HCEC 1CT (cell line): ENCODE results near the gene CA6.
A peak's percentile ranks its signal among the peaks of the same experiment; 100 is the strongest.
"Not testable (repeated sequence)": the region's sequence is repeated elsewhere in the genome, so short reads cannot be mapped to it uniquely, and the experiment has no call there.

Experiments
- DNase-seq: peaks from one replicate; pipeline ENCODE4 v3.0.0-alpha.2; 2017

The CA6 gene

DNA sequence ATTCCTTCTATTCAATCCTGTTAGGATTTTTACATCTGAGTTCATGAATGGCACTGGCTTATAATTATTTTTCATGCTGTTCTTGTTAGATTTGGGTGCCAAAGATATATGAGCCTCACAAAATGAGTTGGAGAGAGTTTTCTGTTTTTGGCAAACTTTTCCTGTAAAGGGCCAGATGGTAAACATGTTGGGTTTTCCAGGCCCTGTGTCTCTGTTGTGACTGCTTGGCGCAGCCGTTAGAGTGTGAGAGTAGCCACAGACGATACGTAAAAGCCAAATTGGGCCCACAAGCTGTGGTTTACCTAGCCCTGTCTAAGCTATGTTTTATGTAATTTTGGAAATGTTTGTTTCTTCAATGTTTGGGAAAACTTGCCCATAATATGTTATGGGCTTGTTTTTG, 15.6 kb upstream of the CA6 start:
- no peak for DNase-seq

DNA sequence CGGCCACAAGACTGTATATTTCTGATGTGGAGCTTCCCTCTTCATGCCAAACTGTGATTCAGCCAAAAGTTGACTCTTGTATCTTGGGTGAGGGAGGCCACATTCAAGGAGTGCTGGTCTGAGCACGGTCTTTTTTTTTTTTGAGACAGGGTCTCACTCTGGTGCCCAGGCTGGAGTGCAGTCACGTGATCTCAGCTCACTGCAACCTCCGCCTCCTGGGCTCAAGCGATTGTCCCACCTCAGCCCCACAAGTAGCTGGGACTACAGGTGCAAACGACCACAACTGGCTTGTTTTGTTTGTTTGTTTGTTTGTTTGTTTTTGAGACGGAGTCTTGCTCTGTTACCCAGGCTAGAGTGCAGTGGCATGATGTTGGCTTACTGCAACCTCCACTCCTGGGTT, 8.6 kb upstream of the CA6 start:
- DNase-seq = not testable (repeated sequence)

DNA sequence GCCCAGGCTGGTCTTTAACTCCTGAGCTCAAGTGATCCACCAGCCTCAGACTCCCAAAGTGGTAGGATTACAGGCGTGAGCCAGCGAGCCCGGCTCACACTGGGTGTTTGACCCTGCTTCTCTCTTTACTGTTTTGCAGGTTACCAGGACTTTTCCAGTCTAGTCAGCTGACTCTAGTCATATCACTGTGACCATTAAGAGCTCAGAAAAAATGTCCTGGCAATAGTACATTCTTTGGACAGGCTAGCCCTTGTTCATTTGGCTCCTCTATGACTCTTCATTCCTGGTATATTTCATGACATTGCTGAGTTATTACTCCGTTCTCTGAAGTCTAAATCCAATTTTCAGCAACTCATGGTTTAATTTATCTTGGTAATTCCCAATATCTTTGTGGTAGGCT, 8.0 kb upstream of the CA6 start:
- DNase-seq = no peak

DNA sequence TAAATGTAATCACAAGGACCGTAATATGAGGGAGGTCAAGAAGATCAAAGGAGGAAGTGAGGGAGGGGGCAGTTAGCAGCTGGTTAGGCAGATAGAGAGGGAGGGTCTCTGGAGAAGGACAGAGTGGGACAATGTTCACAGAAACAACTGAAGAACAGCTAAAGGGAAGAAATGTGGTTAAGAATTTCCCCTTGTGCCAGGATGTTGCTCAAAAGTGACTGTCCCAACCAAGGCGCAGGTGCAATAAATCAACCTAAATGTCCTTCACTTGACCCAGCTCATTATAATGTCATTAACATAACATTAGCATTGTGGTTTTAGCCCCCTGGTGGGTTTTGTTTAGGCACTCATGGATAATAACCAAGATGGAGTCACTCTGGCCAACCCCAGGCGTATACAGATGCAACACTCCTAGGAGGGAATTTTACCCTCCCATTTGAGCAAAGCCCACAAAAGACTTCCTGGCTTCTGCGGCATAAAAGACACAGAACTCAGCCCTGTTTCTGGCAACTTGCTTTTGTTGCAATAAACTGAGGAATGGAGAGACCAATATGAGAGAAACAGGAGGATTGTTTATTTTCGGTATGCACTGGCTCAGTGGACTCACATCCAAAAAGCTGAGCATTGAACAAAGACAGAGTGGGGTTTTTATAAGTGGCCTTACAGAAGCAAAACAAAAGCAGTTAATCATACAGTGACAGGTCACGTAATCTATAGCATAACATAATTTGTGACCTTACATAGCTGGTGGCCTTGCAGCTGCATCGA, 7.3 kb upstream of the CA6 start:
- DNase-seq = no peak

DNA sequence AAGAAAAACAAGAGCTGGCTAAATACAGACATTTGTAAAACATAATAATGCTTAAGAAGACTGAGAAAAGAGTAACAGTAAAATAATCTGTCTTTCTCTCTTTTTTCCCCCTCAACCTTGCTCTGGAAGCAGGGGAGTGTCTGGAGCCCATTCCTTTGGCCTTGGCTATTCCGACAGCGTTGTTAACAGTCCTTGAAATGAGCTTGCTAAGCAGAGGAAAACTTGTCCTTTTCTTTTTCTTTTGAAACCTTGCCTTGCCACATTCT, 6.7 kb upstream of the CA6 start:
- no peak for DNase-seq

DNA sequence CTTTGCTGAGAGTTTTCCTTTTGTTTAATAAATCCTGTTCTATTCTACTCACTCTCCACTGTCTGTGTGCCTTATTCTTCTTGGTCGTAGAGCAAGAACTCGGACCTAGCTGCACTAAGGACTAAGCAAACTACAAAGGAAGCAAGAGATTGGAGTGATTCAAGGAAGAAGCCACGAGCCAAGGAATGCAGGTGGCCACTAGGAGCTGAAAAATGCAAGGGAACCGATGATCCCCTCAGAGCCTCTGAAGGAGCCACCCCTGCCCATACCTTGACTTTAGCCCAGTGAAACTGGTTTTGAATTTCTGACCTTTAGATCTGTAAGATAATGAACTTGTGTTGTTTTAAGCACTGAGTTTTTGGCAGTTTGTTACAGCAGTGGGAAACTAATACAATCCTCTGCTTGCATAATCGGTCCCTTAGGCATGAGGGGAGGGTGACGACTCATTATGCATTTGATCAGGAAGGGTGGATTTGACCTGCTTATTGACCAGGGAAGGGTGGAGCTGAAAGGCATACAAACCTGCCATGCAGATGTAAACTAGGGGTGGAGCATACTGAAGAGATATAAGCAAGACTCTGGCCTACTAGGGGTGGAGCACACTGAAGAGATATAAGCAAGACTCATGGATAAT, 6.2 kb upstream of the CA6 start:
- DNase-seq = no peak

DNA sequence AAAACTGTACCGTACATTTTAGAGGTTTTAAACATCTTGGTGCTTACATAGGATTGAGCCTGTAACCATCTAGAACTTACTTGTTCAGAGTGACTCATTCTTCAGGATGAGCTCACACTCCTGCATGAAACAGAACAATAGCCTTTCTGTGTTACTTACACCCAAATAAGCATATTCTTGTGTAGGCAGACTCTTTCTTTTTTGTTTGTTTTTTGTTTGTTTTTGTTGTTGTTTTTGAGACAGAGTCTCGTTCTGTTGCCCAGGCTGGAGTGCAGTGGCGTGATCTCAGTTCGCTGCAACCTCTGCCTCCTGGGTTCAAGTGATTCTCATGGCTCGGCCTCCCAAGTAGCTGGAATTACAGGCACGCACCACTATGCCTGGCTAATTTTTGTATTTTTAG, 3.8 kb upstream of the CA6 start:
- peak; percentile 55 for DNase-seq

DNA sequence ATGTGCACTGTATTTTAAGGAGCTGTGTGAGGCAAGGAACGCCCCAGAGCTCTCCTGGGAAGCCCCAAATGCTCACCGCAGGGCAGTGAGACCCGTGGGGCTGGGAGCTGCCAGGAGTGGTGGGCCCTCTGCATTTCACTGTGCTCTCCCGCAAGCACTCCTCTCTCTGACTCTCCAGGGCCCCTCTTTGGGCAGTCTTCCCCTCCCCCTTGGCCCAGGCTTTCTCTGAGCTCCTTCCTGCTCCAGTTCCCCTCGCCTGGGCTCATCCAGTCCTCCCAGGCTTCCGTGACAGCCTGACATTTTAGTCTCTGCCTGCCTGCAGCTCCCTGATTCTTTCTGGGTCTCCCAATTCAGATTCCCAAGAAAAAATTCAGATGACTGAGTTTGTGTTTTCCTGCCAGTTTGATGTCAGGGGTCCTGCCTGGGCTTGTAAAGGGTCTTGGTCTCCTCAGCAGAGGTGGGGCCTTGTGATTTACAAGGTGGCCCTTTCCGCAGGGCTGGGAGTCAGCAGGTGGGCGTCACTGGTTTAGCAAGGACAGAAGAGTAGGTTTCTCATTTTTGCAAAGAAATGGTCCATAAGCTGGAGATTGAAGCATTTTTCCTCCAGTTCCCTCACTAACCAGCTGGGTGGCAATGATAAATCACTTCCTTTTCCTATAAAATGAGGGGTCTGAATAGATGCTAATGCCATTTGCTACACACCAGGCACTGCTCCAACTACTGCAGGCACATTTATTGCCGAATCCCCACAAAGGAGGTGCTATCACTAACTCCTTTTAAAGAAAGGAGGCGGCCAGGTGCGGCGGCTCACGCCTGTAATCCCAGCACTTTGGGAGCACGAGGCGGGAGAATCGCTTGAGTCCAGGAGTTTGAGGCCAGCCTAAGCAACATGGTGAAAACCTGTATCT, 1.9 kb upstream of the CA6 start:
- DNase-seq = no peak

DNA sequence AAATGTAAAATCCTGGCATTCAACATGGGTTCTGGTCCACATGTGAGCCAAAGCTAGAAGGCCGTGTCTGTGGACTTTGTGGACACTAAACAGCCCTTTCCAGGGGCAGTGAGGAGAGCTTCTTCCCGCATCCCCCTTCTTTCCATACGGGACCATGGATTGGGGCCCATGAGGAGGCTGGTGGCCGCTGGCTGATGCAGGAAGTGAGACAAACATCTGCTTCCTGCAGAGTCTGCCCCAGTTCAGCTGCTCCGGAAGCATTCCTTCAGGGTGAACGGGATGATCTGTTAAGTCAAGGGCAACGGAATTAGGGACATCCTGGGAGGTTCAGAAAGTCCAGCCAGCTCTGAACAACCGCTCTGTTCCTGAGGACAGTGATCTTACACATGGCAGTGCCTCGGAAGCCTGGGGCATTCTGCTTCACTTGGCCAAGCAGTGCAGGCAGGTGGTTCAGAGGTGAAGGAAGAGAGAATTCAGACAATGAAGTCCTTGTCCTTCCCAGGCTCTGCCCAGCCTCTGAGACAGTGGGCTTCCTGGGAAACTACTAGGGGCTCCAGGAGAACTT, 1.5 kb downstream of the CA6 start:
- DNase-seq = no peak

DNA sequence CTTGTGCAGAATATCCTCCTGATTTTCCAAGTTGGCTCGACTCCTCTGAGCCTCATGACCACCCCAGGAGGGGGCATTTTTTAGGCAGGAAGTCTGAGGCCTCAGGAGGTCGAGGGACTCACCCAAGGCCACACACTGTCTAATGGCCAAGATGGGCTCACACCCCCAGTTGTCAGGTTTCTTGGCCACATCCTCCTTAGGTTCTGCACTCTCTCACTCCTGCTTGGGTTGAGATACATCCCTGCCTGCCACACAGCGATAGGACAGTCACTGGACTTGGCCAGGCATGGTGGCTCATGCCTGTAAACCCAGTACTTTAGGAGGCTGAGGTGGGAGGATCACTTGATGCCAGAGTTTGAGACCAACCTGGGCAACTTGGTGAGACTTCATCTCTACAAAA, 4.6 kb downstream of the CA6 start:
- no peak for DNase-seq

DNA sequence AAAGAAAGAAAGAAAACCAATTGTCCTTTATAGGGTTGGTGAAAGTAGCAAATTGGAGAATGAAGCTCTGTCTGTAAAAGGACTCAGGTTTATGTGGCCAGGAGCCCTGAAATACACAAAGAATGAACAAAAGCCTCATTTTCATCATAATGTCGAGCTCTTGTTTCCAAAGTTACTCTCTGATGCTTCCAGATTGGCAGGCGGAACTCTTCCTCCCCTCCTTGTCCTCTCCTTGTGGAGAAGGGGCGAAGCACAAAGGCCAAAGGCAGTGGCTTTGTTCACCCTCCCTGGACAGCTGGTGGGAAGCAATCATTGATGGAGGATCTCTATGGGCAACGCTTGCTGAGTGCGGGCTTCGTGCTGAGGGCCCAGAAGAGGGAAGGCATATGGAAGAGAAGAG, 5.6 kb downstream of the CA6 start:
- no peak for DNase-seq

DNA sequence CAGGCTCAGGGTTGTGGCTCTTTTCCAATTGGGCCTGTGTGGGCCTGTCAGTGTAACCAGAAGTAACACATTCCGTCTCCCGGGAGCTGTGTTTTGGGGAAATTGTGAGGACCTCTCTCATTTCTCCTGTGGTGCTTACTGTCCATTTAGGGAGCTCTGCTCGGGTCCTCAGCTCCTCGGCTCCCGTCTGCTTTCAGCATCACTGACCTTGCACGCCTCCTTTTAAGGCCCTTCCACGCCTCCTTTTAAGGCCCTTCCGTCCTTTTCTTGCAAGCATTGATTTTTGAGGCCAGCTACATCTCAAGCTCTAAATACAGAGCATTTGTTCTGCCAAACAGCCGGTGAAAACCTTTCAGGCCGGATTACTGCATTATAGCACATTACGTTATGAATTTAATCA, 9.7 kb downstream of the CA6 start:
- DNase-seq = no peak

DNA sequence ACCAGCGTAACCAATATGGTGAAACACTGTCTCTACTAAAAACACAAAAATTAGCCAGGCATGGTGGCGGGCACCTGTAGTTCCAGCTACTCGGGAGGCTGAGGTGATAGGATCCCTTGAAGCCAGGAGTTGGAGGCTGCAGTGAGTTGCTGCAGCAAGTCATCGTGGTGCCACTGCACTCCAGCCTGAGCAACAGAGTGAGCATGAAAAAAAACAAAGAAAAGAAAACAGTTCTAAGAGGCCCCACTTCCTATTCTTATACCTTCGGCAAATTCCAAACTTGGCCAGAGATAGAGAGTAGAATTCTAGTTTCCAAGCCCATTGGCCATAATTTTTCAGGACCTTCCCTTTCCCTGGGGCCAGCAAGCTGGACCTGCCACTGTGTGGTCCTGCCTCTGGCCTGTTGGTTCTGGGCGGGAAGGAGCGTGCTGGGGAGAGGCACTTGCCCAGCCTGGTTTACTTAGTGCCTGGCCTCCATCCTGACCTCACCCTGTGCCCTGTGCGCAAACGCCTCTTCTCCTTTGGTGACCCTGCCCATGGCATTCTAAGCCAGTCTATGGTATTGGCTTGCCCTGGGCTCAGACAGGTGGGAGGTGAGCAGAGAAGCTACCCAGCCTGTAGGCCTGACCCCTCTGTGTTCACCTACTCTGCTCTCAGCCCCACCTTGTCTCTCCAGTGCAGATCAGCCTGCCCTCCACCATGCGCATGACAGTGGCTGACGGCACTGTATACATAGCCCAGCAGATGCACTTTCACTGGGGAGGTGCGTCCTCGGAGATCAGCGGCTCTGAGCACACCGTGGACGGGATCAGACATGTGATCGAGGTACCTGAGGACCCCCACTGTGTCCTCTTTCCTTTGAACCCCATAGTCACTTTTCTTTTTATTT, 11.0 kb downstream of the CA6 start:
- no peak for DNase-seq

DNA sequence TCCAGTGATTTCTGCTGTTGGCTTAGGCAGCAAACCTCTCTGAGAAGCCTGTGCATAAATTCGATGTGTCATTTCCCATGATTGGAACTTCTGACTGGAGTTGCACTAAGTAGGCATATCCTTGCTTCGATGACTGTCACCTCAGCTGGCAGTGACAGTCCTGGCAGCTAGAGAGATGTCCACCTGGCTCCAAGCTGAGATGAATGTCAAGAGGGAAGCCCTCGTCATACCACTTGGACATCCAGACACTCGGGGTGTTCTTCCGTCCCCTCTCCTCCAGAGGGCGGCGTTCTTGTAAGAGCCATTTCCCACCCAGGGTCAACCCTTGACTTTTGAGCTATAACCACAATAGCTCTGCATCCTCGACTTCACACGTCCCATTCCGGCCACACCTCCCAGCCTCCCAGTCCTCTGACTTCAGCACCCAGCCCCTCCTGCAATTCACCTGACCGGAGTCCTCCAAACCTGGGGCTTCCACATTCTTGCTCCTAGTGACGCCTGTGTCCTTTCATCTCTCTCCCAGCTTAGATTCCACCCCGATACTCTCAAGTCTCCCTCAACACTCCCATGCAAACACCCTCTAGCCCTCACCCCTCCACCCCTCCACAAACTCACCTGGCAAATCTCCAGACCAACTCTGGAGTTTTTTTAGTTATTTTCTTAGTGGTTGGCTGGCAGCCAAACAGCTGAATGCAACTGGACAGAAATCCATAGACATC, 17.3 kb downstream of the CA6 start:
- peak; percentile 67 for DNase-seq

DNA sequence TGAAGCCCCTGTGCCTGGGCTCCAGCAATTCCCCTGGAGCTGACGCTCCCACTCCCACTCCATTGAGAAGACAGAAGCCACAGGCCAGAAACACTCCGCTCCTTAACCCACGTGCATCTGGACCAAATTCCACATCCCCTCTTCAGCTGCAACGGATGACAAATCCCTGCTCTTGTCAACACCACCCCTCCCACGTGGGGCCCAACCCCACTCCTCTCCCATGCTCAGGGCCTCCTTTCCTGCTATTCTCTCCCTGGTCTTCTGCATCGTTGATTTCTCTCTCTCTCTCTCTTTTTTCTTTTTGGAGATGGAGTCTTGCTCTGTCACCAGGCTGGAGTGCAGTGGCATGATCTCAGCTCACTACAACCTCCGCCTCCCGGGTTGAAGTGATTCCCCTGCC, 18.3 kb downstream of the CA6 start:
- no peak for DNase-seq

DNA sequence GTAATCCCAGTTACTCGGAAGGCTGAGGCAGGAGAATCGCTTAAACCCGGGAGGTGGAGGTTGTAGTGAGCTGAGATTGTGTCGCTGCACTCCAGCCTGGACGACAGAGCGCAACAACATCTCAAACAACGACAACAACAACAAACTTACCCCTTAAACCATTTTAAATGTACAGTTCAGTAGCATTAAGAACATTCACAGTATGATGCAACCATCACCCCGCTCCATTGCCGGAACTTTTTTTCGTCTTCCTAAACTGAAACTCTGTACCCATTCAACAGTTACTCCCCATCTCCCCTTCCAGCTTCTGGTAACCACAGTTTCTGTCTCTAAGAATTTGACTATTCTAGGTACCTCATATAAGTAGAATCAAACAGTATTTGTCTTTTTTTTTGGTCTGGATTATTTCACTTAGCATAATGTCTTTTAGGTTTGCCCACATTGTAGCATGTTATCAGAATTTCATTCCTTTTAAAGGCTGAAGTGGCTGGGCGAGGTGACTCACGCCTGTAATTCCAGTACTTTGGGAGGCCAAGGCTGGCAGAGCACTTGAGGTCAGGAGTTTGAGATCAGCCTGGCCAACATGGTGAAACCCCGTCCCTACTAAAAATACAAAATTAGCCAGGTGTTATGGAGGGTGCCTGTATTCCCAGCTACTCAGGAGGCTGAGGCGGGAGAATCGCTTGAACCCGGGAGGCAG, 19.6 kb downstream of the CA6 start:
- no peak for DNase-seq

DNA sequence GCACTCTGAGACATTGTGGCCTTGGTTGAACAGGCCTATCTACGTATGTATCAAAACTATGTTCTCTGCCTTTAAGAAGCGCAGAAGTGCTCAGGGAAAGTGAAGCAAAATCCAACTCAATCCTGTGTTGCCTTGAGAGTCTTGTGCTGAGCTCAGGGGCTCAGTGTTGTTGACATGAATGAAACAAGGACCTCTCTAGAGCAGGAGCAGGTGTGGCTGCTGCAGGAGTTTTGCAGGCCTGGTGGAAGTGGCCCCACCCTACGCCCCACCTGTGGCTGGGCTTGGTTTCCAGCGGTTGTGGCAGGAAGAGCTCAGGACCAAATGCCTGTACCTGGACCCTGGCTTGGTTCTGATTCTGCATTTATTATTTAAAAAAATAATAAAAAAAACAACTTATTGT, 20.9 kb downstream of the CA6 start:
- no peak for DNase-seq

DNA sequence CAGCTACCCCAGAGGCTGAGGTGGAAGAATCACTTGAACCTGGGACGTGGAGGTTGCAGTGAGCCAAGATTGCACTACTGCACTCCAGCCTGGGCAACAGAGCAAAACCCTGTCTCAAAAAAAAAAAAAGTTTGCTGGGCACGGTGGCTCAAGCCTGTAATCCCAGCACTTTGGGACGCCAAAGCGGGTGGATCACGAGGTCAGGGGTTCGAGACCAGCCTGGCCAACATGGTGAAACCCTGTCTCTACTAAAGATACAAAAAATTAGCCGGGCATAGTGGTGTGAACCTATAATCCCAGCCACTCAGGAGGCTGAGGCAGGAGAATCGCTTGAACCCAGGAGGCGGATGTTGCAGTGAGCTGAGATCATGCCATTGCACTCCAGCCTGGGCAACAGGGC, 23.2 kb downstream of the CA6 start:
- DNase-seq = not testable (repeated sequence)

DNA sequence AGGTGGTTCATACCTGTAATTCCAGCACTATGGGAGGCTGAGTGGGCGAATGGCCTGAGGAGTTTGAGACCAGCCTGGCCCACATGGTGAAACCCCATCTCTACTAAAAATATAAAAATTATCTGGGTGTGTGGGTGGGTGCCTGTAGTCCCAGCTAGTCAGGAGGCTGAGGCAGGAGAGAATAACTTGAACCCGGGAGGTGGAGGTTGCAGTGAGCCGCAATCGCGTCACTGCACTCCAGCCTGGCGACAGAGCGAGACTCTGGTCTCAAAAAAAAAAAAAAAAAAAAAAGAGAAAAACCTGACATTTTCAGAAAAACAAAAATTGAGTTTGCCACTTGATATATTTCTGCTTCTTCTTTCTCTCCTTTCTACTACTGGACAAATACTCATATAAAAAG, 24.3 kb downstream of the CA6 start:
- DNase-seq = no peak

DNA sequence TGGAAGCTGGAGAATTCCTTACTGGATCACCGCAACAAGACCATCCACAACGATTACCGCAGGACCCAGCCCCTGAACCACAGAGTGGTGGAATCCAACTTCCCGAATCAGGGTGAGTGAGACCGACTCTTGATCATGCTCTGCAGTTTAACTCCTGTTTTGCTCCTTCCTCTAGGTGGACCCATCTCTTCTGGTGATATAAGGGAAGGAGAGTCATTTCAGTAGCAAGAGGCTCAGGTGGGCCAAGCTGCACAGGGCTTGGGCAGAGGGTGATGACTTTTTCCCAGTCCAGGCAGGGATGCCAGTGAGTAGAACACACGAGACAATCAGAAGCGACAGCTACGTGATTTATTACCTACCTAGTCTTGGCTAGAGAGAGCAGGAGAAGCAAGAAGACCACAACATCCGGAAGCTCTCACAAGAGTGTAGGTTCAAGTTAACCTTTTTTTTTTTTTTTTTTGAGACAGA, 25.2 kb downstream of the CA6 start:
- no peak for DNase-seq

DNA sequence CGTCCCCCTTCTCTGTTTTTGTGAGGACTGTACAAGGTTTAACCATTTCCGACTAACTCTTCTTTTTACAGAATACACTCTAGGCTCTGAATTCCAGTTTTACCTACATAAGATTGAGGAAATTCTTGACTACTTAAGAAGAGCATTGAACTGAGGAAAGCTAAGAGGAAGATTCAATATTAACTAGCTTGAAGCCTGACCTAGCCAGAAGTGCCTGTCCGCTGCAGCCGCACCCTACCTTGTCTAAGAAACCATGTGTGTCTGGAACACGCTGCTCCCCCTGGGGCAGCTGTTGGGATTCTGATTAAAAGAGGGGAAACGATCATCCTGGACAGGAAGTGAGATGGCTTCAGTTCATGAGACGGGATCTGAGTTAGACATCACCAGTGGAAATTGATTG, 28.9 kb downstream of the CA6 start:
- DNase-seq = no peak
